ENCODE measurements around the gene ISG20.
"Not testable (repeated sequence)": the region's sequence is repeated elsewhere in the genome, so short reads cannot be mapped to it uniquely, and the experiment has no call there.

The ISG20 gene

GRCh38 chr15:88619796-88620195 is 19.0 kb upstream of the ISG20 start:
- DNase-seq = no peak

GRCh38 chr15:88620995-88621772 is 17.6 kb upstream of the ISG20 start, which contains the start of gene AEN:
AEN (plus strand) TSS chr15:88621340; CDS start chr15:88626210, 4,870 bp downstream.
- DNase-seq = peak; percentile 82 to 90 (median 86)

DNA sequence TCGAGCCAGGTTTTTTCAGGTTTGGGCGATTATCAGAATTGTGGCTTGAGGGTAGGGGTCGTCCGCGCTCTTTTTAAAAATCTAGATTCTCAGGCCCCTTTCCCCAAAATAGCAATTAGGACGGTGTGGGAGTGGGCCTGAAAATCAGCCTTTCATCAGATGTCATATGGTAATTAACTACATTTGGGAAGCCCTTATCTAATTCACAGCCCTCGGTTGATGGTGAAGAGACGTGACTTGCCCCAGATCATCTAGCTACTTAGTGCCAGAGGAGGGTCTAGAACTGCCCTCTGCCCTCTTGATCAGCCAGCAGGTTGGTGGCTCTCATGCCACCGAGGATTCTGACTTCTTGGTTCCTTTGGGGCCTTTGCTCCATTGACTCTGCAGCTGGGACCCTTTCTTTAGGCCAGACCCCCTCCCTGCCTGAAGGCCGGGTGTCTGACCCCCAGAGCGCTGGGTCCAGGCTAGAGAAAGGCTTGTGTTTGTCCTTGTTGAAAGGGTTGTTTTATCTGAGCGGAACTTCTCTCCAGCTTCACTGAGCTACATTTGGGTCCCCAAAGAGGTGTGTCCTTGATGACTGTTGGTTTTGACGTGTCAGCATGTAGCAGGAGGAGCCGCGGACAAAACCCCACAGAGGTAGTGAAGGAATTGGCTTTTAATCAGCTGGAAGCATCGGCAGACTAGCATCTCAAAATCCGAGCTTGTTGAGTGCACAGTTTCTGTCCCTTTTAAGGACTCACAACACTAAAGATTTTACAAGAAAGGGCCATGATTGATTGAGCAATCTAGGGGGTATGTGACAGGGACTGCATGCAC is 16.8 kb upstream of the ISG20 start:
- DNase-seq = no peak

DNA sequence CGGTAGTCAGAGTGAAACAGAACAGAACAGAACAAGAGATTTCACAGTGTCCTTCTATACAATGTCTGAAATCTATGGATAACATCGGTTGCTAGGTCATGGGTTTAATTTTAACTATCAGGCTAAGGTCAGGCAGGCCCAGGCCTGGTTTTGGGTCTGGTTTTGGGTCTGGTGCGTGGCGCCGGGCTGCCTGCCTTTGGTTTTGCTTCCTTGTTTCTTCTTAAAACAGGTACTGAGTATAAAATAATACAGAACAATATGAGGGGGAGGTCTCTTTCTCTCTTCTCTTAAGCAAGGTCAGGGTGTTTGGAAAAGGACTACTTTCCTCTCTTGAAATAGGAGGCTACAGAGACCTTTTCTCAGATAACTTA is 16.2 kb upstream of the ISG20 start:
- no peak for DNase-seq

DNA sequence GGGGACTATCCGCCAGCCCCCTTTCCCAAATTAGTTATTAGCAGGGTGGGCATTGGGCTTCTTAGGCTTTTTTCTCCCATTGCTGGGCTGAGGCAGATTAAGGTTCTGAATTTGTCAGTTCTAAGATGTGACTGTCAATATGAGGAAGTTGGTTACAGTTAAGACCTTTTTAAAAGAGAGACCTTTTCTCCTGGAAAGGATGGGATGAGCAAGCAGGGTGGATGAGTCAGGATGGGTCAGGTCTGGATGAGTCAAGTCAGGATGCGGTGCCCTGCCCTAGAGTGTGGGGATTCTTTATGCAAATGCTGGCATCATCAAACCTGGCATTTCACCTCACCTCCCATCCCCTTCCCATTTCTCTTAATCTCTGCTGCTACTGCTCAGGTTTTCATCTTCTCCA is 15.8 kb upstream of the ISG20 start:
- peak in 1 of 4 experiments; percentile 18 for DNase-seq

GRCh38 chr15:88623632-88624031 is 15.2 kb upstream of the ISG20 start:
- DNase-seq = no peak

GRCh38 chr15:88624156-88624970 is 14.5 kb upstream of the ISG20 start:
- no peak for DNase-seq

DNA sequence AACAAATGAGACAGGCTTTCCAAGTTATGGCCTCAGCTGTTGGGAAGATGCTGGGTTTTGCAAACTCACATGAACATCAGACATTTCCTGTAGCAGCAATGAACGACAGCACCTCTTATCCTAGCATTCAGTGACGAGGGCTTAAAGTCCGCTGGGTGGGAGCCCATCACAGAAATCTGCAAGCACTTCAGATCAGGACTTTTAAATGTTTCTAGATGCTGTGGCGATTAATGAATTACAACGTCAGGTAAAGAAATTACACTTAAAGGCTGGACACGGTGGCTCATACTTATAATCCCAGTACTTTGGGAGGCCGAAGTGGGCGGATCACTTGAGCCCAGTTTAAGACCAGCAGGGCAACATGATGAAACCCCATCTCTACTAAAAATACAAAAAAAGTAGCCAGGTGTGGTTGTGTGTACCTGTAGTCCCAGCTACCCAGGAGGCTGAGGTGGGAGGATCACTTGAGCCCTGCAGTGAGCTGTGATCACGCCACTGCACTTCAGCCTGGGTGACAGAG is 13.8 kb upstream of the ISG20 start:
- DNase-seq = no peak

DNA sequence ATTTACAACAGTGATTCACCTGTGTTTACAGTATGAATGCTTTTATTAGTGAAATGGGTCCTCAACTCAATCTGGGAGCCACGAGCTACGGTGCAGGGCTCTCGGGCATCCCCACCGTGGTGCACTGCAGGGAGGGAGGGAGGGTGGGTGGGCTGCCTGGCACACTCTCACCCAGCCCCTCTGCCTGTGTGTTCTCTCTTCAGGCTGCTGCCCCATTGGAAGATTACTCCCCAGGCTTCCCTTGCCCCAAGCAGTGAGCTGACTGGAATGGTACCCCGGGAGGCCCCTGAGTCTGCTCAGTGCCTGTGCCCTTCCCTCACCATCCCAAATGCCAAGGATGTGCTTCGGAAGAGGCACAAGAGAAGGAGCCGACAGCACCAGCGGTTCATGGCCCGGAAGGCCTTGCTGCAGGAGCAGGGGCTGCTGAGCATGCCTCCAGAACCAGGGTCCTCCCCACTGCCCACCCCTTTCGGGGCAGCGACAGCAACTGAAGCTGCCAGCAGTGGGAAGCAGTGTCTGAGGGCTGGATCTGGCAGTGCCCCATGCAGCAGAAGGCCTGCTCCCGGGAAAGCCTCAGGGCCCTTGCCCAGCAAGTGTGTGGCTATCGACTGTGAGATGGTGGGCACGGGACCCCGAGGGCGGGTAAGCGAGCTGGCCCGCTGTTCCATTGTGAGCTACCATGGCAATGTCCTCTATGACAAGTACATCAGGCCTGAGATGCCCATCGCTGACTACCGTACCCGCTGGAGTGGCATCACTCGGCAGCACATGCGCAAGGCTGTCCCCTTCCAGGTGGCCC is 12.7 kb upstream of the ISG20 start:
- DNase-seq = no peak

GRCh38 chr15:88627463-88627862 is 11.4 kb upstream of the ISG20 start:
- DNase-seq = peak in 3 of 4 experiments; percentile 23 to 59 (median 48)

DNA sequence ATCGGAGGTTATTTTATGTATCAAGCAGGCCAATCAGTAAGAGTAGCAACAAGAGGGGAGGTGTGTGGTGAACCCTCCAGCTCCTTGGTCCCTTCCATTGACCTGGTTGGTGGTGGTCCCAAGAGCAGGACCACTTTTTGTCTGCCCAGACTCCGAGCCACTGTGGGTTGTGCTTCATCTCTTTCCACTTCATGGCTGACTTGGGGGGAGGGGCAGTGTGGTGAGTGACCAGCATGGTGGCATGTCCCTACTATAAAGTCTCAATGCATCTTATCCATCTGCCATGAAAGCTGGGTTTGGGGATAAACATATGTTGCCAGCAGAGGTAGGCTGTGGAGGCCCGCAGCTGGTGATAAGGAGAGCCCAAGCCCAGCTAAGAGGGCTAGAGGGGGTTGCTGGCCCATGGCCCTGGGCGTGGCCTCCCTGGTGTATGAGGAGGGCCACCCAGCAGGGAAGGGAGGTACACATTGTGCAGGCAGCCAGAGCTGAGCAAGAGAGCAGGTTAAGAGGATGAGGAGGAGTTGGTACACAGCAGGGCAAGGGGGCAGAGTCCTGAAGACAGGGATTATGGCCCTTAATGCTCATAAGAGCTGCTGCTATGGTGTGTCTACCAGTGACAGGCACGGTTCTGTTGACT is 10.7 kb upstream of the ISG20 start:
- DNase-seq = no peak

- no peak for DNase-seq
These were observed 9.7 kb upstream of the ISG20 start for GRCh38 chr15:88629071-88629470.

DNA sequence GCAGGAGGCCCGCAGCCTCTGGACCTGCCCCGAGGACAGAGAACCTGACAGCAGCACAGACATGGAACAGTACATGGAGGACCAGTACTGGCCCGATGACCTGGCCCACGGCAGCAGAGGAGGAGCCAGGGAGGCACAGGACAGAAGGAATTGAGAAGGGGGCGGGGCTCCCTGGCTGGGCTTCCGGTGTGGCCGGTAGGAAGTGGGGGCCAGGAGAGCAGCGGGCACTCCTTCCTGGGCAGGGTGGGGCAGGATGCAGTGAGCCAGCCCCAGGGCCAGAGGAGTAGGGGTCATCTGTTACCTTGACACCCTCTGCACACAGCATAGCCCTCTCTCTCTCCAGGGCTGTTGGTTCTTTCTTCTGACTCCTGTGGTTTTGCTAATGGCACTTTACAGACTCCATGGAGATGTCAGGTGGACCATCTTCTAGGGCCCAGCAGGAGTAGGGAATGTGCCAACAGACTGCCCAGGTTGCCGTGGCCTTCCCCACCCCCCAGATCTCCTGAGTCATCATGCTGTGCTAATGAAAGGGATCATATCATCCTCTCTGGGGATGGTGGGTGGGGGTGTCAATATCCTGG is 8.6 kb upstream of the ISG20 start:
- peak in 1 of 4 experiments; percentile 16 for DNase-seq

GRCh38 chr15:88630798-88631463 is 7.9 kb upstream of the ISG20 start:
- no peak for DNase-seq

- no peak for DNase-seq
These were observed 7.3 kb upstream of the ISG20 start for GRCh38 chr15:88631464-88632028.

GRCh38 chr15:88632797-88633196 is 6.0 kb upstream of the ISG20 start:
- DNase-seq = not testable (repeated sequence)

GRCh38 chr15:88634449-88634848 is 4.4 kb upstream of the ISG20 start:
- no peak for DNase-seq

GRCh38 chr15:88635318-88635717 is 3.5 kb upstream of the ISG20 start:
- peak in 1 of 4 experiments; percentile 15 for DNase-seq

DNA sequence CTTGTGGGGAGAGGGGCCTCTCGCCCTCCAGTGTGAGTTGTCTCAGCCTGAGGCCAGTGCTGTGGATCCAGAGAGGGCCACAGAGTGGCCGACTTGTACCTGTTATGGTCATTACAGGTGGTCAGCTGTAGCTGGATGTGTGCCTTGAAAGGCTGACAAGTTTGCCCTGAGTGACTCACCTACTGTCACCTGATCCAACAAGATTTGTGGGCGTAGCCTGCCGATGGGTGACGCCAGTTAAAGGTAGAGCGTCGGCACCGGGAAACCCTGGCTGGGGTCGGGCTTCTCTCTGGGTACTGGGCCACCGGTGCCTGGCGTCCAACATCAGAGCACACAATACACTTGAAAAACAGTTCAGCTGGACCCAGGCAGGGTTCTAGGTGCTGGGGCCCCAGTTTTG is 2.8 kb upstream of the ISG20 start:
- DNase-seq = peak in 3 of 4 experiments; percentile 27 to 65 (median 60)

DNA sequence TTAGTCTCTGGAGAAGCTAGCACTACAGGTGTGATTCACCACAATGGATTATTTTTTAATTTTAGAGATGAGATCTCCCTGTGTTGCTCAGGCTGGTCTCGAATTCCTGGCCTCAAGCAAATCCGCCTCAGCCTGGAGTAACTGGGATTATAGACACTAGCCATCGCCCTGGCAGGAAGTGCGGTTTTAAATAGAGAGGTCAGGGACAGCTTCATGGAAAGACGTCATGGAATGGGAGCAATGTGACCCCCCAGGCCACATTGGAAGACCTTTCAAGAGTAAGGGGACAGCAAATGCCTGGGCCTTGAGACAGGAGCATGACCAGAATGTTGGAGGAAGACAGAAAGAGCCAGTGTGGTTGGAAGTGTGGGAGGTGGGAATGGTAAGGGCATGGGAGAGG is 2.2 kb upstream of the ISG20 start:
- DNase-seq = no peak

Data from activated CD4-positive, CD25-positive, alpha-beta regulatory T cell (primary cell).